Globus pallidus (tissue), 1 donor: ENCODE data around the gene CSMD2.

Source experiments
- DNase-seq: peaks from one replicate; pipeline ENCODE4 v3.0.0-alpha.2; 2015; ENCODE audit warnings: low spot score

The CSMD2 gene

DNA sequence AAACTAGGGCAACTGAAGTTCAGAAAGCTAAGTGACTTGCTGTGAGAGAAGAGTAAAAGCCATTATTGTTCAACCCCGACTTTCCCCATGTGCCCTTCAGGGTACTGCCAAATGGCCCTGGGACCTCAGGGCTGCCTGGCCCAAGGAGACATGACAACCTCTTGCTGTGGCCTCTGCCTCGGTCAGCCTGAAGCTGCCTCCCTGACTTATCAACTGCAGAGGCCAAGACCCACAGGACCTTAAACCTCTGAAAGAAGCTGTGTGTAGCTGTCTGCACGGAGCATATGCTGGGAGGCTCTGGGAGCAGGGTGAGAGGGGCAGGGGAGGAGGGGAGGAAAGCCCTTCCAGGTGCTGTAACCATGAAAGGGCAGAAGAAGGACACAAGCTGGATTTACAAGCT, 265.3 kb downstream of the CSMD2 start:
- no peak for DNase-seq

DNA sequence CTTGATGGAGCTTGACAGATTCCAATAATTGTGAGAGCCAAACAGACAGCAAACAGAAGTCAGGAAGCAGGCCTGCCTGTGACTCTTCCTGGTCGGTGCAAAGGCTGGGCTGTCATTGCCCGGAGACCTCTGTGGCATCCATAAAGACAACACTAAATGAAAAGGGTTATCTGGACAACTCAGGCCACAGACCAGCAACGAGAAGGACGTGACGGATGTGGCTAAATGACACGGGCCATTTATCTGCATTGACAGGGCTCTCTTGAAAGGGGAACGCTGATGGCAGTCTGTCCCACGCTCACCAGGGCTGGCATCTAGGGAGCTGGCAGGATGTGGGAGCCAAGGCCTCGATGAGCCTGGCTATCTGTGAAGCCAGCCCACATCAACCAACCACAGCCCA, 266.1 kb downstream of the CSMD2 start:
- DNase-seq: no peak

DNA sequence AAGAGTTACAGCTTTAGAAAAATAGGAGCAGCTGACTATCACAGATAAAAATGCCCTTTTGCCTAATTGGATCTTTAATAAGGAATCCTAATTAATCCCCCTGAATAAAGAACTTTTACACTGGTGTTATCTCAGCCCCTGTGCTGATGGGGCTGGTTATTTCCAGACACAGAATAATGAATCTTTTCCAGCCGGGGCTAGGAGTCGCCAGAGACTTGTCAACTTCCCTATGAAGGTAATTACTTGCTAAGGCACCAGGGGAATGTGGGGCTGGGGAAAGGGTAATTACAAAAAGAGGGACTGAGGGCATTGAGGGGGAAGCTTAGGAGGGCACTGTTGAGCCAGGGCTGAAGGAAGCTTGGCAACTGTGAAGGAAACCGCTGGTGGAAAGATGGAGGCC, 266.6 kb downstream of the CSMD2 start:
- no peak for DNase-seq

DNA sequence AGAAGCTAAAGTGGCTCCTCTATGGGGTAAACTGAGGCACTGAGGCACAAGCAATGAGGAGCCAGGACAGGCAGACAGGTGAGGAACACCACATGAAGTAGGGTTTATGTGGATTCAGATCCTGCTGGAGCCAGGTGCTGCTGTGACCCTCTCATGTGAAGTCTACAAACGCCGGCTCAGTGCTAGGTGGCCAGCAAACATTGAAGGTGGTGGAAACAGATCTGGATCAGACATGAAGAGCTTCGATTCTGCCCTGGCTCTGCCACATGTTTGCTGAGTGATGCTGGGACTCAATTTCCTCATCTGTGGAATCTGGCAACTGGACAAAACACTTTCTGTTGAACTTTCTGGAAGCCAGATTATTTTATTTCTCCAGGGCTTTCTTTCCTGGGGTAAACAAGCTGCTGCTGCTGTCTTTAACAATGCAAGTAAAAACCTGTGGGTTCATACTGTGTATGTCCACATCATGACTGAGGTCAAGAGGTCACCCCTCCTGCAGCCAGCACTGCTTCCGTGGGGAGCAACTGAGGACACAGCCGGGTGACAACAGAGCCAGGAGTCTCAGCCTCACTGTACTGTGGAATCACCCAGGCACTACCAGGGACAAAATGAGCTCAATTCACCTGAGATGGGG, 267.8 kb downstream of the CSMD2 start:
- no peak for DNase-seq

DNA sequence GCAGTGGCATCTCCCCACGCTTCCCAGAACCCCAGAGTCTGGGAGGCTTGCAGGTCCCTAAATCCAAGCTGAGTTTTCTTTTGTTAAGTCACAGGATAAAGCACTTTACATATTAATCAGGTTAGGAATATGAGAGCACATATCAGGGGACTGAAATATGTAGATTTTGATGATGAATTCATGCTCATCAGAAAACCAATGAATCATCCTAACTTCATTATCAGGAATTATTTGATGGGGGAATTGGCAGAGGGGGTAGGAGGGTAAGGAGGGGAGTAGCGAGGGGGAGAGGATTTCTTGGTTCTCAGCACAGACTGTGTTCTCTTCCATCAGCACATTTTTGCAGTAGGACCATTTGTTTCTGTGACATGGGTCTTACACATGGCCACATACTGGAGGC, 269.1 kb downstream of the CSMD2 start:
- no peak for DNase-seq

DNA sequence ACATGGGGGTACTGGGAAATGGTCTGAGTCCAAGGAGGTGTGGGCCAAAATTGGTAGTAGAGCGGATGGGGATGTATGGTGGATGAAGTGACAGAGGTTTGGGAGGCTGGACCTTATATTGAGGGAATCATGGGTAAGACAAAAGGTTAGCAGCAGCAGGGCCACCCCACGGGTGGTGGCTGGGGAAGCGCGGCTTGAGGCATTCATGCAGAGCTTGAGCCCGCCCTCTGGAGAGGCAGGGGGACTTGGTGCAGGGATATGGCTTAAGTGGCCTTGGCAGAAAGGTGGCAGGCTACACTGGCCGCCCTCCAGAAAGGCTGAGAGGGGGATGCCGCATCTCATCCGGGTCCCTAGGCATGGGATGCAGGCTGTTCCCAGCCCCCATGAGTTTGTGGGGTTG, 269.6 kb downstream of the CSMD2 start:
- no peak for DNase-seq

DNA sequence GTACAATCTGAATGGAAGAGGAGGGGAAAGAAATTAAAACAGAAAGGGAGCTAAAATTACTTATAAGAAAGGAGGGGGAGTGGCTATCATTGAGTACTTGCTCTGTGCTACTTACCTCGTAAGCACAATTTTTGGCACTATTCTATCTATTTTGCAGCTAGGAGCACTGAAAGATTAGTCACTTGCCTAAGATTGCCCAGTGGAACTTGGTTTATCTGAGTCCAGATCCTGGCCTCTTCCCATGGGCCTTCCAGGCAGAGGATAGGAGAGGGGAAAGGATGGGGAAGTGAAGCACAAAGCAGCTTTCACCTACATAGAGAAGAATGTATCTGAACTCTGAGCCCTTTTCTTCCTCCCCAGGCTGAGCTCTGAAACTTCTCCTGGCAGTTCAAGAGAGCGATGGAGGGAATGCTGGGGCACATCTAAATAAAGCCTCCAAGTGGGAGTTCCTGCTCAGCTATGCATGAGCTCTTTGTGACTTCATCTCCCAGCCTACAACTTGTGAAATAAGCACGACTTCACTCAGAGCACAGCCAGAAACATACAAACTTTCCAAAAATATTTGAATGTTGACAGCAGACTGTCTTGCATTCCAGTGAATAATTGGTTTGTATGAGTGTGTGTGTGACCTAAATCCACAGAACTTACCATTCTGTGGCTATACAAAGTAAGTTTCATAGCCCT, 271.7 kb downstream of the CSMD2 start:
- no peak for DNase-seq

DNA sequence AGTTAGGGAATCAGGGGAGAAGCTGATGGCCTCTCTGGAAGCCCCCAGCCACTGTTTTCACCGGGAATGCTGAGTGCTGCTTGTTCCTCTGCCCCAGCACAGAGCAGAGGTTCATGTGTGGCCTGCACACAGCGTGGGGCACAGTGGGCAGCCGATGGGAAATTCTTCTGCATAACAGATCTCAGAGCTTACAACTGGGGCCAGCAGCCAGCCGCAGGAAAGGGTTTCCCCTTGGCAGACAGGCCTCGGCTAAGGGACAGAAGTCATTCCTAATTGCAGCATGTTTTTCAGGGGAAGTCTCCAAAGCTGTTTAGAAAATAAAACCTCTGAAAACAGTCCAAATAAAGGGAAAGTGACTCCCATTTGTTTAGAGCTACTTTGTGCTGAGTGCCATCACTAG, 278.5 kb downstream of the CSMD2 start:
- DNase-seq: no peak

DNA sequence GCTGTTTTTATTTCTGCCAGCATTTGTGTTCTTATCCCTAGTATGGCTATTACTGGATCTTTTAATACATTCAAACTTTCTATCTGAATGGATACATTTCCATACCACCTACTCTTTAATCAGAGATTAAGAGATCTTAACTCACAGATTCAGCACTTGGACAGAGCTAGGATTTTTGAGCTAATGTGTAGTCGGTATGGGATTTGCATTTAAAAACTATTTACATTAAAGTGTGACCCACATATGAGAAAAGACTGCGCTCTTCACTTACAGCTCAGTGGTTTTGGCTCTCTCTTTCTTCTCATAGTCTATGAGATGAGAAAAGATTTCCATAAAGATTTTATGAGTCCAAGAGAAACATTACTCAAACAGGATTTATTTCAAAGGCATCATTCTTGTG, 284.7 kb downstream of the CSMD2 start:
- DNase-seq: no peak

DNA sequence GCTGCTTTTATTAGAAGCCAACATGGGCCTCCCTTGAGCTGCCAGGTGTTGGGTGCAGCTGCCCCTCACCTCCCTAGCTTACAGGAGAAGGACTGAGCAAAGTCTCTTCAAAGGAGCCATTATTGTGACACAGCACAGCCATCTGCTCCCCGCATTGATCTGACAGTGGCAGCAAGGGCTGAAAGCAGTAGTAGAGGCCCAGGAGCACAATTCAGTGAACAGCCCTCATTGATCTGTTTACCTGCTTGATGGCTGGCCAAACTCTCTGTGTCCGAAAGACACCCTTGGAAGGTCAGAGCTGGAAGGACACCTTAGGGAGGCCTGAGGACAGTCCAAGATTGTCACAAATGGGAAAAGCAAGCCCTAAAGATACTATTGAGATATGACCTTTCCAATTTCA, 286.6 kb downstream of the CSMD2 start:
- no peak for DNase-seq

DNA sequence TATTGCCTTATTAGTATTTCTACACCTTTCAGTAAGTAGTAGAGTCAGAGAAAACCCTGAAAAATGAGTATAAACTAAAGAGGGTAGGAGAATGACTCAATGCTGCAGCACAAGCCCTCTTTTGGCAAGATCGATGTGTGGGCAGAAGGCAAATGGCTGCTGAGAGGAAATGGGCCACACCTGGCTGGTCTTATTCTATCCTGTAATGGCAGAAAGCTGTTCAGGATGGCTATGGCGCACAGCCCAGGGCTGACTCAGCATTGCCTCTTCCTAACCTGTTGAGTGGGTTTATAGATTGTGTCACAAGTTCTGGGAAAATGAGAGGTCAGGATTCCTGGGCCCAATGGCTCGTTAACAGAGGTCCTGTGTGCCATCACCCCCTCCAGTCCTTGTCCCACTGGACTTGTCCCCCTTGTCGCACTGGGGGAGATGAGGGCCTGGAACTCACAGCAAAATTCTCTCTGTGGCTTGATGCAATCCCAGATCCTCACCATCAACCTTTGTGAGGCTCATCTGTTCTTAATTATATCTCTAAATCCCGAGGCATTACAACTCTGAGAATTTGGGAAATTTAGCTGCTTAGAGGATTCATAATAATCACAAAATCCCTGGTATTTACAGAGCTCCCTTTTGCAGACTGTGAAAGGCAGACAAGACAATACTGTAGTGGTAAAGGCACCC, 287.9 kb downstream of the CSMD2 start:
- DNase-seq: no peak

DNA sequence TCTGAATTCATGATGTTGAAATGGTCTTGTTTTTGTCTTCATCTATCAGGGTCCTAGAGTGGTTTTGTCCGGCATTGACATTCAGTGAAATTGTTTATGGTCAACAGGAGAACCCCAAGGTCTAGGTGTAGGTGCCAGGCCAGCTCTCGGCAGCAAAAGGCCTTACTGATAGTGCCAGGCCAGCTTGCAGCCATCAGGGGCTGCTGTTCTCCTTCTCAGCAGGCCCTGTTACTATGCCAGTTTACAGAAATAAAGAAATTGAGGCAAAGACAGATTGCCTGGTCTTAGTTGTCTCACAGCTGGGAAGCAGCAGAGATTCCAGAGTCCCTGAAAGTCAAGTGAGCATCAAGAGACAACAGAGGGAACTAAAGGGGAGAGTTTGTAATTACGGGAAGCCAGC, 289.2 kb downstream of the CSMD2 start:
- DNase-seq: peak; percentile 51

DNA sequence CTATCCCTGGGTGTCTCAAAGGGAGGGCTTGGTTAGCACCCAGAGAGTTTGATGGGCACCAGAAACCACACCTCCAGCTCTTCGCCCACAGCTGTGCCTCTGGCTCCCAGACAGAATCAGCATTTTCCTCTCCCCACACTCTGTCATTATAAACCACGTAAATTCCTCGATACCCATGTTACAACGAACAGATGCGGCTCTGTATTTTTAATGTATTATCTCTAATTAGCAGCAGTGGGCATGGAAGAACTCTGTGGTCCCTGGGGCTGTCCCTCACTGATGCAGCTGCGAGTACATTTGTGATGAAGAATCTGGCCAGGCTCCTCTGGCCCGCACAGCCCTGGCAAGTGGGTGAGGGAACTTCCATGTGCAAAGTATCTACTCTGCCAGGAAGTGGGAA, 290.4 kb downstream of the CSMD2 start:
- DNase-seq: no peak

DNA sequence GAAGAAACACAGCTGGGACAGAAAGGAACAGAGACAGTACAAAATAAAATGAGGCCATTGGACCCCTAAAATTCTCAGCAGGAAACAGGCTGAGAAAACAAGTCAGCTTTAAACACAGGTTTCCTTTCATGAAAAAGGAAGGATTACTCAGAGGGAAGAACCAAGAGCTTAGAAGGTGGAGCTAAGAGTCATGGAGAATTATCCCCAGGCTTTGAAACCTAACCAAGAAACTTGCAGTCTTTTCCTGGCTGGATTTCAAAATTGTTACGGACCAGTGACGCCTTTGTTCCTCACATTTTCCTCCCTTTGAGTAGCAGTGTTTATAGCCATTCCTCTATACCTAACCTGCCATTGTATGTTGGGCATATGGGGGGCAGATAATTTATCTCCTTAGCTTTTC, 292.3 kb downstream of the CSMD2 start:
- DNase-seq: no peak

DNA sequence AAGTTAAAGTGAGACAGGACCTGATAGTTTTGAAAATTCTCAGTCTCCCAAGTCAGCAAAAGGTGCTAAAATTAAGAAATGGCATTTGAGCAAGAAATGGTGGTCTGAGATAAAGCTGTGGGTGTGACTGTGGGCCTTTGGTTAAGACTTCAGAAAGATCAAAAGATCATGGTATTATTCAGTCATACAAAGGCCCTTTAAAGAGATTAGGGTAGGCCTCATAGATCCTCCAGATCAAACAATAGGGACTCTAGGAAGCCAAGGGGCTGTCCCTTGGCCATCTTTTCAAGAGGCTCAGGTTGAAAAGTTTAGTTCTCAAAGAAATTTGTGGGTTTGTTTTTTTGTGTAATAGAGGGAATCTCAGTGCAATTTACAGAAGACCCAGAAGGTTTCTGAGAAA, 292.8 kb downstream of the CSMD2 start:
- no peak for DNase-seq

DNA sequence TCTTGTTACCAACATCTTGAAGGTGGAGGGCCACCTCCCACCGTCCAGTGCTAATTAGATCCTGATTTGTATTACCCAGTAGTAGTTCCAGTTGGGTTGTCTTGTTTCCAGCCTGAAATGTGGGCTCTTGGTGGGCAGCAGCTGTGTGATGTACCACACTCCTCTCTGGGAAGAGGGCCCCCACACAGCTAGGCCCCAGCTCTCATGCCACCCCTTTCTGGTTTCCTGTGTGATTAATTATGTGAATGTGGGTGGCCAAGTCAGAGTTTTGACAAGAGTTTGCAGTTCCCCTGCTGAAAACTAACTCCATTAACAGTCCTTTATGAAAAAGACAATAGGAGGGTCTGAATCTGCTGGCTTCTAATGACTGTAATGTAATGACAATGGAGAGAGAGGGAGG, 297.3 kb downstream of the CSMD2 start:
- no peak for DNase-seq

DNA sequence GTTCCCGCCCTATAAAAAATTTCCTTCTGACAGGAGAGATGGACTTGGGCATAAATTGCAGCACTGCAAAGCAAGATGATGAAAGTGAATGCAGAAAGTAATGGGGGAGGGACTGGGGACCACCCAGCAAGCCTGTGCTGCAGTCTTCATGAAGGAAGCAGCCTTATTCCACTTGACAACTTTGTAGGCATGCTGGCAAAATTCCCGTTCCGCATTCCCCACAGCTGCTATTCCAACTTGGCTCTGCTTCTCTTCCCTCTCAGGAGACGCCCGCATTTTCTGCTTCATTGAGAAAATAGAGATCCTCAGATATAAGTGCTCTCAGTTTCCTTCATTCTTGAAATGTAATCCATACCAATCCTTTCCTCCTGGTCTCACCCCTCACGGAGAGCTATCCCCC, 298.7 kb downstream of the CSMD2 start:
- DNase-seq: no peak

DNA sequence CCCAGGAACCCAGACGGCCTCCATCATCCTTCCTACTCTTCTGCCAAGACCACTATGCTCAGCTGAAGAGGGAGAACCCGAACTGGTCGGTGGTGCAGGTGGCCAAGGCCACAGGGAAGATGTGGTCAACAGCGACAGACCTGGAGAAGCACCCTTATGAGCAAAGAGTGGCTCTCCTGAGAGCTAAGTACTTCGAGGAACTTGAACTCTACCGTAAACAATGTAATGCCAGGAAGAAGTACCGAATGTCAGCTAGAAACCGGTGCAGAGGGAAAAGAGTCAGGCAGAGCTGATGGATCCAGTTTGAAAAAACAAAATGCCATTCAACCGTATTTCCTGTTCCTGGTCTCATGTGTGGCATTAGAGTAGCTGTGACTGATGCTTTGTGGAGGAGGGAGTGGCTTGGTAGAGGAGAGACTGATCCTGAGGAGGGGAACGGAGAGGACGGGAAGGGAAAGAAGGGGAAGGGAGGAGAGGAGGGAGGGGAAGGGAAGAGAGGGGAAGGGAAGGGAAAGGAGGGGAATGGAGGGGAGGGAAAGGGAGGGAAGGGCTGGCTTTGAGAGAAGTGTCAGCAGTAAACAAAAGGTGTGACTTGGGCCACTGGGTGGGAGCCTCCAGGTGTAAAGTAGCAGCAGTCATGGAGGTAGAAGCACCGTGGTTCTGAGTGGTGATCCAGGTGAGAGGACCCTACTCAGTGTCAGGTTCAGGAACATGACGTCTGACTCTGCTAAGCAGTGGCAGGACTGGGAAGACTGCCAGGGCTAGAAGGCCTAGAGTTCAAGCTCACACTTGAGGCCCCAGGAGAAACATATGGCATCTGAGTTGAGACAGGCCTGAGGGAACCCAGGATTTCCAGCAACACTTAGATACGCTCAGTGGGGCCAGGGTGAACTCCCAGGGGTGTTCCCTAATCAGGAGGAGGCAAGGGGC, 300.3 kb downstream of the CSMD2 start:
- DNase-seq: no peak

DNA sequence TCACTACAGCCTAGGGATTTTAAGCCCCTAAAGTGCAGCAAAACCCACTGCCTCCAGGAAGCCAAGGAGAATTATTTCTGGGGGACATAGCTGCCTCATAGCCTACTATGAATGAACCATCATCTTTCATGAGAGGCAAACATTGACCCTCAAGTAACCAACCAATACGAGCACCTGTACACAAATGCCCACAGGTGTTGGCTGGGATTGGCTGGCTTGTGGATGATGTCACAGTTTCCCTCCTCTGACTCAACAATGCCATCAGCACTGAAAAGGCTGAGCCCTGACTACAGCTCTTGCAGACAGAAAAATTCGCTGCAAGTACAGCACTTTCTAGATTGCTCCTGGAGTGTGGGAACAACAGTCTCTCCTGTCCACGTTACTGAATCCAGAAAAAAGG, 301.3 kb downstream of the CSMD2 start, which contains the start of gene HMGB4:
HMGB4 (plus strand) TSS at position 301 of the 400 bp plus-strand sequence. CDS start 113 bp downstream, outside the sequence.
- DNase-seq: no peak

DNA sequence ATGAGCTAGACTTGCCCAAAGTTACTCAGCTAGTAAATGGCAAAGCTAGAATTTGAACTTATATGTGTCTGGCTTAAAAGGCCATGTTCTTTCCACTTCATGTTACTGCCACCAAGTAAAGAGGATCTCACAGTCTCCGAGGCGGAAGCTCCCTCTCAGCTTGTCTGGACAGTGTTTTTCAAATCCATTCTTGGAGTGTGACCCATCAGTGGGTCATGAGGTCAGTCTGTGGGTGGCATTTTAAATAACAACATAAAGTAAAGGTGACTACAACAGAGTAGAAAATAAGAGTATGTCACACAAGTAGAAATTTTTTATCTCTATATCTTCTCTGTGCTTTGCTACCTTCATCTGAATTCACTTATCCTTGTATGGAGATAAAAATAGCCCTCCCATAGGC, 304.4 kb downstream of the CSMD2 start:
- DNase-seq: no peak

DNA sequence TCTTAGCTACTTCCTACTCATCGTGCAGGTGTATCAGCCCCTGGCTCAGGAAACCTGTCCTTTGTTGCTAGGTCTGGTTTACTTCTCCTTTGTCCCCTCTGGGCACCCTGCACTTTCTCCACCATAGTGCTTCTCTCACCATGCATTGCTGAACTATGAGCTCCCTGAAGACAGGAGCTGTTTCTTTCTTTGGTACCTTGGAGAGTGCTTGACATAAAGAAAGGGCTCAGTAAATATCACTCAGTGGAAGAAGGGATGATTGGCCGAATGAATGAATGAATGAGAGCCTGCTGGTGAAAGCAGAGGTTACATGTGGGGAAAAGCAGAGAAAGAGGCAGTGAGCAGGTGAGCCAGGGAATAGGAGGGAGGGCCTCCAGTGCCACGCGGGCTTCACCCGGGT, 310.9 kb downstream of the CSMD2 start:
- DNase-seq: no peak

DNA sequence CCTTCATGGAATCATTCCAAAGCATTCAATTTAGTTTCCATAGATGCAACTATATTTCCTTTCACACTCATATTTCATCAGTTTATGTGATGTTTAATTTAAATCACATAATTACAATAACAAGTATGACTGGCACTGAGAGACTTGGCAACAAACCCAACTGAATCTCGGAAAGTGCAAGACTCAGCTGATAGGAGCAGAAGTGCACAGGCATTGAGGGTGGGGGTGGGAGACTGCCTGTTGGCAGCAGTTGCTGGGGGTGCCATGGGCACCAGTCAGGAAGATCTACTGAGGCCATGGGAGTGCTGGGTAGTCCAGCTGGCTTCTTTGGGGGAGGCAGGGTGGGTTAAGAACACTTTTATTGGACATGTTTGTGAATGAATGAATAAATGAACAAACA, 311.6 kb downstream of the CSMD2 start:
- DNase-seq: no peak
